Keratinocyte (primary cell): ENCODE measurements around the gene HAUS8.

Source experiments
- EZH2 ChIP-seq: IDR thresholded peaks from one replicate; pipeline ENCODE4 v1.6.1; 2012; ENCODE audit warnings: inconsistent platforms, mild to moderate bottlenecking, low read length, moderate library complexity
- TF ChIP-seq, protein P1 (sequence below), 3 experiments: IDR thresholded peaks in 1 of 3; conservative IDR thresholded peaks in 1 of 3; optimal IDR thresholded peaks in 1 of 3; 2 replicates in 2 of 3; 3 replicates in 1 of 3; pipeline versions ENCODE3 to v1.5.1; 2011; ENCODE audit warnings: low read length in 3 of 3, mild to moderate bottlenecking in 3 of 3, moderate library complexity in 2 of 3, control low read depth in 1 of 3, inconsistent platforms in 1 of 3; ENCODE audit not compliant: insufficient read depth in 2 of 3; ENCODE audit errors: extremely low read depth in 1 of 3

DNA sequence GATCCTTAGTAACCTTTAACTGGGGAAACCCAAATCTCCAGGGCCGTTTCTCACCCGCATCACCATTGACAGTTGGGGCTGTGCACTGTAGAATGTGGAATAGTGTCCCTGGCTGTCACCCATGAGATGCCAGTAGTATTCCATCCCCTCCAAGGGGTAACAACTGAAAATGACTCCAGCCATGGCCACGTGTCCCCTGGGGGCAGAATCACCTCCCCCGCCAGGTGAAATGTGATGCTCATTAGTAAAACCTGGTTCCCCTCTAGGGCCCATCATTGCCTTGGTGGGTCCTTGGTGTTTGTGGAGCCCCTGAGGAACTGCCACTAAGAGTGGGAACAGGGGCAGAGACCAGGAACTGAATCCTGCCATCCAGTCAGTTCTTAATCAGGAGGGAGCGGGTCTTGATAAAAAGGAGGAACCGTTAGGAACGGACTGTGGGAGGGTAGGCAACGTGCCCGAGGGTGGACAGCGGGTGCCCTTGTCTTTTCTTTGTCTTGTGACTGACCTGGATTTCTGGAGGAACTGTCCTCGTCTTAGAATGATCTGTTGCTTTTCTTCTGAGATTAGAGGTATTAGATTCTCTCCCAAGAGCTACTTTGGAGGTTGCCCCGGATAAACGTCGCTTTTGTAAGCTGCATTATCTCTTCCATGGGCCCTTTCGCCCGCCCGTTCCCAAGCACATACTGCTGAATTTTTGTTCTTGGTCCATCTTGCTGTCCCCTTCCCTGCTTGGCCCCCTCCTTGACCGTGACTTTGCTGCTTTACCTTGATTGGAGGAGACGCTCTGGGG, 3.9 kb upstream of the HAUS8 start:
- TF ChIP-seq EZH2: no peak
- TF ChIP-seq, protein P1, sequence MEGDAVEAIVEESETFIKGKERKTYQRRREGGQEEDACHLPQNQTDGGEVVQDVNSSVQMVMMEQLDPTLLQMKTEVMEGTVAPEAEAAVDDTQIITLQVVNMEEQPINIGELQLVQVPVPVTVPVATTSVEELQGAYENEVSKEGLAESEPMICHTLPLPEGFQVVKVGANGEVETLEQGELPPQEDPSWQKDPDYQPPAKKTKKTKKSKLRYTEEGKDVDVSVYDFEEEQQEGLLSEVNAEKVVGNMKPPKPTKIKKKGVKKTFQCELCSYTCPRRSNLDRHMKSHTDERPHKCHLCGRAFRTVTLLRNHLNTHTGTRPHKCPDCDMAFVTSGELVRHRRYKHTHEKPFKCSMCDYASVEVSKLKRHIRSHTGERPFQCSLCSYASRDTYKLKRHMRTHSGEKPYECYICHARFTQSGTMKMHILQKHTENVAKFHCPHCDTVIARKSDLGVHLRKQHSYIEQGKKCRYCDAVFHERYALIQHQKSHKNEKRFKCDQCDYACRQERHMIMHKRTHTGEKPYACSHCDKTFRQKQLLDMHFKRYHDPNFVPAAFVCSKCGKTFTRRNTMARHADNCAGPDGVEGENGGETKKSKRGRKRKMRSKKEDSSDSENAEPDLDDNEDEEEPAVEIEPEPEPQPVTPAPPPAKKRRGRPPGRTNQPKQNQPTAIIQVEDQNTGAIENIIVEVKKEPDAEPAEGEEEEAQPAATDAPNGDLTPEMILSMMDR (optimal IDR thresholded peaks at IDR 0.05 in 1 of 3, IDR thresholded peaks at IDR 0.05 in 1 of 3, conservative IDR thresholded peaks at IDR 0.05 in 1 of 3; ENCODE audit: extremely low read depth in 1 of 3, insufficient read depth in 2 of 3, low read length in 3 of 3): no peak
